ENCODE measurements around the gene ANO7. TPM values are rescaled to one million over a fixed set of nuclear protein-coding genes. Genes with fewer than 3 reads are reported as not detected.

ANO7 gene
- total RNA-seq, 1 experiment from 2014 or later = 6.9 TPM

GRCh38 chr2:241255542-241256167 is 67.2 kb downstream of the ANO7 start:
- H3K27ac ChIP-seq (ENCODE audit: low read length) = no peak overlapping the region

DNA sequence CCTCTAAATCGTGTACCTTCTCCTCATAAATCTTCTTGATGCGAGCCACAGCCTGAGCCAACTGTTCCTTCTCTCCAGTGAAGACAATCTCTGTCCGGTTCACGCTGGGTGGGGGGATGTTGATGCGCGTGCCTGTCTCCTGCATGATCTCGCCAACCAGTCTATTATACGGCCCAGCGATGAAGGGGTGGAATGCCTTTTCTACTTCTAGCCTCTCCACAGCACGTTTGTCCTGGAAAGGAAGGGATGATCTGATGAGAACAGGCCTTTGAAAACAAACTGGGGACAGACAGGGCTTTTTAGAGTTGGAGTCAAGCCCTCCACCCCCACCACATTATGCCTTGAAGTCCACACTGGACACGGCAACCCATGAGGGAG is 67.7 kb downstream of the ANO7 start:
- no TSS peak for BruUV-seq (replicated peaks)
- no peaks in the 10 kb centered on the region for H3K27me3 ChIP-seq (ENCODE audit: control insufficient read depth, insufficient read depth, low read length)
- POLR2A ChIA-PET = no interaction called here
- TF ChIP-seq TCF7L2 (IDR thresholded peaks at IDR 0.05; ENCODE audit: low read depth, low read length) = no peak
- TF ChIP-seq CTCF (IDR thresholded peaks at IDR 0.05) = no peak
- no peak for TF ChIP-seq SIN3A (IDR thresholded peaks at IDR 0.05; ENCODE audit: borderline replicate concordance, insufficient read depth, low read depth, low read length)
- TF ChIP-seq REST (IDR thresholded peaks at IDR 0.05; ENCODE audit: insufficient read depth in 1 of 2, low read depth in 2 of 2, low read length in 1 of 2) = no peak
- no peak for TF ChIP-seq POLR2AphosphoS5 (IDR thresholded peaks at IDR 0.05; ENCODE audit: low read depth, low read length)
- DNase-seq (ENCODE audit: low read depth, low spot score) (no peak), ATAC-seq (no peak)
- H3K4me1 ChIP-seq (ENCODE audit: control insufficient read depth, insufficient read depth, low read length) = no peaks in the 10 kb centered on the region
- no peak overlapping the region for H3K27ac ChIP-seq (ENCODE audit: low read length)
- no peak overlapping the region for H3K4me3 ChIP-seq (ENCODE audit: low read depth in 2 of 2, low read length in 2 of 2)
- H3K36me3 ChIP-seq (ENCODE audit: control insufficient read depth, insufficient read depth, low read length) = peaks cover 29% of the 10 kb centered on the region
- intact Hi-C loops (cut with micrococcal nuclease; ENCODE audit: unreplicated experiment) = no loop called here
- CTCF ChIA-PET = no interaction called here
- no peaks in the 10 kb centered on the region for H3K9me3 ChIP-seq (ENCODE audit: control insufficient read depth, insufficient read depth, low read depth, low read length)
- in situ Hi-C loops (cut with HindIII; ENCODE audit: low pct_unique_long_range_greater_than_20kb, low sequenced_read_pairs) = no loop called here

More at GRCh38 chr2:241255542-241256167, 67.2 kb downstream of the ANO7 start:
- no peak overlapping the region for H3K4me3 ChIP-seq (ENCODE audit: low read depth in 2 of 2, low read length in 2 of 2)
- ChIA-PET CTCF (no interaction called here), POLR2A (no interaction called here)
- H3K27me3 ChIP-seq (ENCODE audit: control insufficient read depth, insufficient read depth, low read length) = no peaks in the 10 kb centered on the region
- TF ChIP-seq CTCF (IDR thresholded peaks at IDR 0.05) (no peak), REST (IDR thresholded peaks at IDR 0.05; ENCODE audit: insufficient read depth in 1 of 2, low read depth in 2 of 2, low read length in 1 of 2) (no peak), SIN3A (IDR thresholded peaks at IDR 0.05; ENCODE audit: borderline replicate concordance, insufficient read depth, low read depth, low read length) (no peak), TCF7L2 (IDR thresholded peaks at IDR 0.05; ENCODE audit: low read depth, low read length) (no peak), POLR2AphosphoS5 (IDR thresholded peaks at IDR 0.05; ENCODE audit: low read depth, low read length) (no peak)
- DNase-seq (ENCODE audit: low read depth, low spot score) = no peak
- ATAC-seq = no peak
- intact Hi-C loops (cut with micrococcal nuclease; ENCODE audit: unreplicated experiment) = no loop called here
- H3K4me1 ChIP-seq (ENCODE audit: control insufficient read depth, insufficient read depth, low read length) = no peaks in the 10 kb centered on the region
- in situ Hi-C loops (cut with HindIII; ENCODE audit: low pct_unique_long_range_greater_than_20kb, low sequenced_read_pairs) = no loop called here
- H3K36me3 ChIP-seq (ENCODE audit: control insufficient read depth, insufficient read depth, low read length) = peaks cover 27% of the 10 kb centered on the region
- no TSS peak for BruUV-seq (replicated peaks)
- H3K9me3 ChIP-seq (ENCODE audit: control insufficient read depth, insufficient read depth, low read depth, low read length) = no peaks in the 10 kb centered on the region
